Camera-type eye (tissue), 1 donor: ENCODE results near the gene NT5DC1. TPM values are rescaled to one million over a fixed set of nuclear protein-coding genes. Genes with fewer than 3 reads are reported as not detected.

Experiments
- total RNA-seq: library from RNA; depleted of rRNA; stranded (reverse); fragments of >200 nt; gene quantifications from one replicate; pipeline ENCODE4 v1.2.3, GENCODE V29; 2014

The NT5DC1 gene
- total RNA-seq, result 12.9 TPM

DNA sequence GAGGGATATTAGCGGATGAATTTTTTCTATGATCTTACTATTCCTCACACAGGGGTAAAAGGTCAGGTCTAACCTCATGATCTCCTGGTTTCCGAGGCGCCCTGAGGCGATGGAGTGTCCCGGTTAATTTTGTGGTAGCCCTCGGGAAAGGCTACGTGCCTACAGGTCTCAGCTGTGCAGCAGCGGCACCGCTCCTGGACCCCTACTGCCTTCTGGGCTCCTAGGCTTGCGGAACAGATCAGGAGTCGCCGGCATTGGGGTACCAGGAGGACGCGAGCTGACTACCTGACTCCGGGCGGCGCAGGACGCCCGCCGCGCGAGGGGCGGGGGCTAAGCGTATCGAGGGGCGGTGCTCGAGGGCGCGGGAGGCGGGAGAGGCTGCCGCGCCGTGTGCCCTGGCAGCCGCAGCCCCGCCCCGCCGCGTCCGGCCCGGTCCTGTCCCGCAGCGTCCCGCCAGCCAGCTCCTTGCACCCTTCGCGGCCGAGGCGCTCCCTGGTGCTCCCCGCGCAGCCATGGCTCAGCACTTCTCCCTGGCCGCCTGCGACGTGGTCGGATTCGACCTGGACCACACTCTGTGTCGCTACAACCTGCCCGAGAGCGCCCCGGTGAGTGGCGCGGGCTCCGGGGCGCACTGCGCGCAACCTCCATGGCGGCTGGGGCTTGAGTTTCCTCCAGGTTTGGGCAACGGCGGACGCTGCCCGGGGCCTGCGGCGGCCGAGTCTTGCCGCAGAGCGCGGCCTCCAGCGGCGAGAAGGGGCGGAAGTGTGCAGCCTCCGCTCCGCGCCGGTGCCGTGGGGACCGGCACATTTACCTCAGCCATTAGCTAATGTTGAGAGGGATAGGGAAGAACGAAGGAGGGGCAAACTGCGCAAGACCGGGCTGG lies at the start of gene NT5DC1:
NT5DC1 (plus strand) TSS at position 435 of the 883 bp plus-strand sequence; CDS start at position 513, 78 bp downstream.

GRCh38 chr6:116060572-116061283 lies 39.9 kb upstream of the NT5DC1 start, which contains the start of gene FRK:
Gene FRK (minus strand): TSS chr6:116060891. CDS start chr6:116060311, 580 bp downstream.

GRCh38 chr6:116126032-116126431 lies 25.4 kb downstream of the NT5DC1 start, which contains the start of gene COL10A1:
Gene COL10A1 (minus strand): TSS chr6:116126132. CDS start chr6:116125492, 640 bp downstream.

DNA sequence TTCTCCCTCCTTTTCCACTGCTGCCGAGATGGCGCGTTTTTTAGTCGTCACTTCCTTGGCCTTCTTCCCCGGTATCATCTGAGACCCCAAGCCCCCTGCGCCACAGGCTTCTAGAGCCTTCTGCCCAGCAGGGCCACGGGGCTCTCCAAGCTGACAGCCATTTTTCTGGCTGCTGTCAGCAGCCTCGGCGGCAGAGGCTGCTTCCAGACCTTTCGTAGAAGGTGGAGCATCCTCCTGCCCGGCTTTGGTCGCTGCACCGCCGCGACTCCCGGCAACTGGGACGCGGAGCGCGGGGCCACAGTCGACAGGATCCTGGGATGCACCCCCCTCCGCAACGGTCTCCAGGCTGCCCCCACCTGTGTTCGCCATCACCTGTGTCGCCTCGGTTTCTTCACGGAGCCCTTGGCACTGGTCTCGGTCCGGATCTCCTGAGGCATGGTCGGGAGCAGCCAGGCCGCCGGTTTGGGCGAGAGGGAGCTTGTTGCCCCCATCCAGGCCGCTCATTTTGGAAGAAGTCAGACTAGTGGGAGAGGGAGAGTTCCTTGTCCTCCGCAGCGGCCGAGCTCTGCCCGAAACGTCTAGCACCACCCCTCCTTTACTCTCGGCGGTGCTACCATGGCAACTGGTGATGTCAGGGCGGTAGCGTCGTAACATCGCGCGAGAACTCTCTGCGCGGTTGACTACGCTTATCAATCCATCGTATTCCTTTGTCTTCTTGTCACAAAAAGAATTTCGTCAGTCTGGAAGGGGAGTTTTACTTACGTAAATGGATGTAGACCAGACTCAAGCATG lies 153.0 kb downstream of the NT5DC1 start, which contains the start of gene TSPYL4:
TSPYL4 (minus strand) TSS at position 571 of the 792 bp plus-strand sequence; CDS start at position 504, 67 bp downstream.

GRCh38 chr6:116279232-116280160 lies 178.8 kb downstream of the NT5DC1 start, which contains the start of gene TSPYL1:
Gene TSPYL1 (minus strand): TSS chr6:116279930. CDS start chr6:116279830, 100 bp downstream.

Other genes with a start within 250 kb of the NT5DC1 start
- 2.3 TPM for gene FRK, start 40.0 kb upstream of the NT5DC1 start, total RNA-seq
- 8.5 TPM for gene COL10A1, start 25.3 kb downstream of the NT5DC1 start, total RNA-seq
- 51.3 TPM for gene TSPYL4, start 153.2 kb downstream of the NT5DC1 start, total RNA-seq
- gene TSPYL1, start 179.1 kb downstream of the NT5DC1 start, total RNA-seq, result 77.6 TPM